Fibroblast of skin of right biceps (primary cell): ENCODE measurements around the gene ZNF207.
"Not testable (repeated sequence)": the region's sequence is repeated elsewhere in the genome, so short reads cannot be mapped to it uniquely, and the experiment has no call there.

Experiments used
- DNase-seq: peaks from one replicate; pipeline ENCODE4 v3.0.0-alpha.2; 2013

ZNF207 gene

GRCh38 chr17:32388613-32389459 is 38.9 kb downstream of the ZNF207 start:
- no peak for DNase-seq

- no peak for DNase-seq
Observed at GRCh38 chr17:32393904-32394303, 43.9 kb downstream of the ZNF207 start.

GRCh38 chr17:32396343-32396742 is 46.4 kb downstream of the ZNF207 start:
- DNase-seq, result no peak

GRCh38 chr17:32398946-32399345 is 49.0 kb downstream of the ZNF207 start:
- DNase-seq, result no peak

GRCh38 chr17:32410085-32410484 is 60.1 kb downstream of the ZNF207 start:
- not testable (repeated sequence) for DNase-seq

- no peak for DNase-seq
Observed at GRCh38 chr17:32426894-32427293, 76.9 kb downstream of the ZNF207 start.

GRCh38 chr17:32429598-32429997 is 79.6 kb downstream of the ZNF207 start:
- DNase-seq, result no peak
